ENCODE results near the gene BRIP1.
"Not testable (repeated sequence)": the region's sequence is repeated elsewhere in the genome, so short reads cannot be mapped to it uniquely, and the experiment has no call there.

DNA sequence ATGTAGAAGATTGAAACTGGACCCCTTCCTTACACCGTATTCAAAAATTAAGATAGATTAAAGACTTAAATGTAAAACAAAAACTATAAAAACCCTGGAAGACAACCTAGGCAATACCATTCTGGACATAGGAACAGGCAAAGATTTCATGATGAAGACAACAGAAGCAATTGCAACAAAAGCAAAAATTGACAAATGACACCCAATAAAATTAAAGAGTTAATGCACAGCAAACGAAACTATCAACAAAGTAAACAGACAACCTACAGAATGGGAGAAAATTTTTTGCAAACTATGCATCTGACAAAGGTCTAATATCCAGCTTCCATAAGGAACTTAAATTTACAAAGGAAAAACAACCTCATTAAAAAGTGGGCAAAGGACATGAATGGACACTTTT lies 37.1 kb downstream of the BRIP1 start:
- TF ChIP-seq, protein P1, sequence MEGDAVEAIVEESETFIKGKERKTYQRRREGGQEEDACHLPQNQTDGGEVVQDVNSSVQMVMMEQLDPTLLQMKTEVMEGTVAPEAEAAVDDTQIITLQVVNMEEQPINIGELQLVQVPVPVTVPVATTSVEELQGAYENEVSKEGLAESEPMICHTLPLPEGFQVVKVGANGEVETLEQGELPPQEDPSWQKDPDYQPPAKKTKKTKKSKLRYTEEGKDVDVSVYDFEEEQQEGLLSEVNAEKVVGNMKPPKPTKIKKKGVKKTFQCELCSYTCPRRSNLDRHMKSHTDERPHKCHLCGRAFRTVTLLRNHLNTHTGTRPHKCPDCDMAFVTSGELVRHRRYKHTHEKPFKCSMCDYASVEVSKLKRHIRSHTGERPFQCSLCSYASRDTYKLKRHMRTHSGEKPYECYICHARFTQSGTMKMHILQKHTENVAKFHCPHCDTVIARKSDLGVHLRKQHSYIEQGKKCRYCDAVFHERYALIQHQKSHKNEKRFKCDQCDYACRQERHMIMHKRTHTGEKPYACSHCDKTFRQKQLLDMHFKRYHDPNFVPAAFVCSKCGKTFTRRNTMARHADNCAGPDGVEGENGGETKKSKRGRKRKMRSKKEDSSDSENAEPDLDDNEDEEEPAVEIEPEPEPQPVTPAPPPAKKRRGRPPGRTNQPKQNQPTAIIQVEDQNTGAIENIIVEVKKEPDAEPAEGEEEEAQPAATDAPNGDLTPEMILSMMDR (IDR thresholded peaks at IDR 0.05 in 2 of 3, conservative IDR thresholded peaks at IDR 0.05 in 1 of 3; ENCODE audit: insufficient read depth in 2 of 3, low read depth in 1 of 3, low read length in 3 of 3), result not testable (repeated sequence)
- TF ChIP-seq CHD2 (IDR thresholded peaks at IDR 0.05; ENCODE audit: low read depth, low read length); MTA3 (IDR thresholded peaks at IDR 0.05; ENCODE audit: borderline replicate concordance); CBX5 (IDR thresholded peaks at IDR 0.05; ENCODE audit: borderline replicate concordance, low read depth); TAF1 (IDR thresholded peaks at IDR 0.05; ENCODE audit: control insufficient read depth, extremely low read depth, insufficient read depth, low read length, severe bottlenecking); CBX2 (IDR thresholded peaks at IDR 0.05; ENCODE audit: insufficient read depth, low read length, poor library complexity, severe bottlenecking); KDM5B (IDR thresholded peaks at IDR 0.05; ENCODE audit: insufficient replicate concordance, low read depth, low read length): not testable (repeated sequence)
